ENCODE data around the gene SLC10A7. TPM values are rescaled to one million over a fixed set of nuclear protein-coding genes. Genes with fewer than 3 reads are reported as not detected.

Gene SLC10A7
- total RNA-seq, 4 donors from 2014 or later: 7.4 to 34.5 (median 17.1) TPM

- no peaks in the 10 kb centered on the region for H3K9me3 ChIP-seq
- H3K4me3 ChIP-seq: no peak overlapping the region
- no peaks in the 10 kb centered on the region for H3K27me3 ChIP-seq
These were observed 191.3 kb downstream of the SLC10A7 start for GRCh38 chr4:146330392-146330791.

GRCh38 chr4:146329050-146329716 is 192.6 kb downstream of the SLC10A7 start:
- no peak overlapping the region for H3K27ac ChIP-seq
- H3K4me3 ChIP-seq: no peak overlapping the region
- no peaks in the 10 kb centered on the region for H3K9me3 ChIP-seq
- H3K27me3 ChIP-seq: no peaks in the 10 kb centered on the region
- DNase-seq: no peak
- H3K4me1 ChIP-seq: no peaks in the 10 kb centered on the region
- intact Hi-C loops (cut with DNase I; ENCODE audit: low total_unique reads): no loop called here
- H3K36me3 ChIP-seq: no peaks in the 10 kb centered on the region
- no peak for TF ChIP-seq CTCF (IDR thresholded peaks at IDR 0.05)

More at GRCh38 chr4:146330392-146330791, 191.3 kb downstream of the SLC10A7 start:
- no peak for DNase-seq
- Histone ChIP-seq H3K4me1 (no peaks in the 10 kb centered on the region), H3K27ac (no peak overlapping the region), H3K36me3 (no peaks in the 10 kb centered on the region)
- intact Hi-C loops (cut with DNase I; ENCODE audit: low total_unique reads): no loop called here
- TF ChIP-seq POLR2A (IDR thresholded peaks at IDR 0.05) (no peak), CTCF (IDR thresholded peaks at IDR 0.05) (no peak)

- no peak for DNase-seq
- H3K4me3 ChIP-seq: no peak overlapping the region
- H3K27ac ChIP-seq: no peak overlapping the region
- no peaks in the 10 kb centered on the region for H3K4me1 ChIP-seq
- TF ChIP-seq CTCF (IDR thresholded peaks at IDR 0.05): no peak
- TF ChIP-seq POLR2A (IDR thresholded peaks at IDR 0.05): no peak
- H3K9me3 ChIP-seq: no peaks in the 10 kb centered on the region
- H3K27me3 ChIP-seq: no peaks in the 10 kb centered on the region
- no peaks in the 10 kb centered on the region for H3K36me3 ChIP-seq
- intact Hi-C loops (cut with DNase I; ENCODE audit: low total_unique reads): no loop called here
These were observed 193.7 kb downstream of the SLC10A7 start for GRCh38 chr4:146327859-146328650.

- intact Hi-C loops (cut with DNase I; ENCODE audit: low total_unique reads): no loop called here
- no peak for DNase-seq
- no peak overlapping the region for H3K27ac ChIP-seq
These were observed 202.8 kb downstream of the SLC10A7 start for GRCh38 chr4:146318894-146319293.

More at GRCh38 chr4:146318894-146319293, 202.8 kb downstream of the SLC10A7 start:
- TF ChIP-seq CTCF (IDR thresholded peaks at IDR 0.05) (no peak), POLR2A (IDR thresholded peaks at IDR 0.05) (no peak)
- H3K4me1 ChIP-seq: no peaks in the 10 kb centered on the region
- no peaks in the 10 kb centered on the region for H3K36me3 ChIP-seq
- no peaks in the 10 kb centered on the region for H3K27me3 ChIP-seq
- H3K9me3 ChIP-seq: no peaks in the 10 kb centered on the region
- no peak overlapping the region for H3K4me3 ChIP-seq

All from uterus (tissue), 4 donors.